Renal cortical epithelial cell (primary cell): ENCODE measurements around the gene CEP112. TPM values are rescaled to one million over a fixed set of nuclear protein-coding genes. Genes with fewer than 3 reads are reported as not detected.
"Not testable (repeated sequence)": the region's sequence is repeated elsewhere in the genome, so short reads cannot be mapped to it uniquely, and the experiment has no call there.

ENCODE experiments used
- DNase-seq: peaks from one replicate; pipeline ENCODE4 v3.0.0-alpha.2; 2011; ENCODE audit warnings: low read depth
- total RNA-seq: library from RNA; depleted of rRNA; stranded (reverse); fragments of >200 nt; gene quantifications from 2 replicates; pipeline ENCODE4 v1.2.3, GENCODE V29; 2014

Gene CEP112
- total RNA-seq, 1 donor from 2014 or later, result 27.0 TPM

DNA sequence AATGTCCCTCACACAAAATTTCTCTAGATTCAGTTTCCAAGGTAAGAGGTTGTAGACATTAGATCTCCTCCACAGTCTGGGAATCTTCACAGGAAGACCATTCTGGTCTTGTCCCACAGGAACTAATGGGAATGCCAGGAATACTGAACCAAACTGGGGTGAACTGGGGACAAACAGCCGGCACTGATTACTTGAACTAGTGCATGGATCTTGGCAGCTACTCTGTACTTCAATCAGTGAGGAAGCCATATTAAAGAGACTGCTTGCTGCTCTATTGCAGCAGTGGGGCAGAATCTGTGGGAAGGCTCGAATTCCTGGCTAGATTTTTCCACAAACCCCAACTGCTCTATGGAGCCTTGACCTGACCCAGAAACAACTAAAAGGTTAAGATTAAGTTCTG, 361.6 kb downstream of the CEP112 start:
- no peak for DNase-seq

DNA sequence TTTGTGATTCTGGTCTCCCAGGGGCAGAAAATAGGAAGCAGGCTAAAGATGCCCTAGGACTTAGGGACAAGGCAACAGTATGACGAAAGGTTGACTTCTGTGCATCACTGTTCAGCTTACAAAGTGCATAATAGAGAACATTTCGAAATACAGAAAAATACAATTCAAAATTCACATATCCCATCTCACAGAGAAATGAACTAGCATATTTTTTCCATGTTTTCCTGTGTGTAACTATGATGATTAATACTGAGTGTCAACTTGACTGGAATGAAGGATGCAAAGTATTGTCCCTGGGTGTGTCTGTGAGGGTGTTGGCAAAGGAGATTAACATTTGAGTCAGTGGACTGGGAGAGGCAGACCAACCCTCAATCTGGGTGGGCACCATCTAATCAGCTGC, 365.4 kb downstream of the CEP112 start:
- DNase-seq, result not testable (repeated sequence)

DNA sequence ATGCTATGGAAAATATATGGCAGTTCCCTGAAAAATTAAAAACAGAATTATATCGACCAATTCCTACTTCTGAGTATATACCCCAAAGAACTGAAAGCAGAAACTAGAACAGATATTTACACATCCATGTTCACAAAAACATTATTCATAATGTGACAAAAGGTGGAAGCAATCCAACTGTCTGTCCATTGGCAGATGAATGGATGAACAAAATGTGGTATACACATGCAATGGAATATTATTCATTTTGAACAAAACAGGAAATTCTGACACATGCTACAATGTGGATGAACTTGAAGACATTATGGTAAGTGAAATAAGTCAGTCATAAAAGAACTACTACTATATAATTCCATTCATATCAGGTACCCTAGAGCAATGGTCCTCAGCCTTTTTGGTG, 367.0 kb downstream of the CEP112 start:
- DNase-seq, result no peak

DNA sequence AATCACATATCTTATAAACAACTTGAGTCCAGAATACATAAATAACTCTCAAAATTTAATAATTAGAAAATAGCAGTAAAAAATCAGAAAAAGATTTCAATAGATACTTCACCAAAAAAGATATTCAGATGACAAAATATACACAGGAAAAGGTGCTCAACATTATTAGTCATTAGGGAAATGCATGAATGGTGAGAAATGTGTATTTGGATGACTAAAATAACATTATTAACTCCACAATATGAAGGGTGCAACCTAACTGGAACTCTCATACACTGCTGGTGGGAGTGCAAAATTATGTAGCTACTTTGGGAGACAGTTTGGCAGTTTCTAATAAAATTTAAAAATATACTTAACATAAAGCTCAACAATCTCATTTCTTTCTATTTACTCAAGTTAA, 368.2 kb downstream of the CEP112 start:
- no peak for DNase-seq

DNA sequence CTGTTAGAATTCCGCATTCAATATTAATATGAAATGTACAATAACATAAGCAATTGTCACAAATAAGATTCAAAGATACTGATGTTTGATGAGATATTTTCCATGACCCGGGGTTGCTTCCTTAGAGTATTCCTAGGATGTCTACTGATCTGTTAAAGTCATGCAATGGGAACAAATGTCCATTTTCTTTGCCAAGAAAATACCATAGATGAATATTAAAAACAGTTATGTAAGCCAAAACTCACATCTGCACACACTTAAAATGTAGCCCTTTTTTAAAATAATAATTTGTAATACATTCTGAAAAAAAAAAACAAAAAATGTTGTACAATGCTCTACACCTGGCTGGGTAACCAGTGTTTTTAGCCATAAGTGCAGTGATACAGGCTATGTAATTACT, 371.1 kb downstream of the CEP112 start:
- no peak for DNase-seq

DNA sequence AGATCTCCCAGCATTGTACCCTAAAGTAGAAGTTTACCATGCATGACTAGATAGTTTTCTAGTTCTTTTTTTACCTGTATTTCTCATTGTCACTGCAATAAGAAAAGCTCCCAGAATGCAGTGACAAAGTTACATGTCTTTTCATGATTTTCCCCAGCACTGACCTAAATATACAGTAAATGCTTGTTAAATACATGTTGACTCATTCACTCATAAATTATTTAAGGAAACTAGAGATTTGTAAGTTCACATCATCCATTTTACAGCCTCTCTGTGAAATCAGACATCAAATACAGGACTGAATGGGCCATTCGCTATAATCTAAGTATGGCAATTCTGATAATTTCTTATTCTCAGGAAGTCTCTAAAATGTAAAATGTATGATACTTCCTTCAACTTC, 371.6 kb downstream of the CEP112 start:
- no peak for DNase-seq

DNA sequence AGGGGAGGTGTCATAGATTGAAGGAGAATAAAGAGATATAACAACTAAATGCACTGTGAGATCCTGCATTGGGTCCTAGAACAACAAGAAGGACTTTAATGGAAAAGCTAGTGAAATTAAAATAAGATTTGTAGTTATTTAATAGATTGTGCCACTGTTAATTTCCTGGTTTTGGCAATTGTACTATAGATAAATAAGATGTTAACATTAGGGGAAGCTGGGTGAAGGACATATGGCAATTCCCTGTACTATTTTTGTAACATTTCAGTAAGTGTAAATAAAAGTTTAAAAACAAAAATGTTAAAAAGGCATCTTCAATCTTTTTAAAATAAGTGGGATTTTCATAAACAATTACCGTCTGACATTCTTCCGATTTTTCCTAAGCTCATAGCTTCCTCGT, 372.1 kb downstream of the CEP112 start:
- DNase-seq, result no peak

DNA sequence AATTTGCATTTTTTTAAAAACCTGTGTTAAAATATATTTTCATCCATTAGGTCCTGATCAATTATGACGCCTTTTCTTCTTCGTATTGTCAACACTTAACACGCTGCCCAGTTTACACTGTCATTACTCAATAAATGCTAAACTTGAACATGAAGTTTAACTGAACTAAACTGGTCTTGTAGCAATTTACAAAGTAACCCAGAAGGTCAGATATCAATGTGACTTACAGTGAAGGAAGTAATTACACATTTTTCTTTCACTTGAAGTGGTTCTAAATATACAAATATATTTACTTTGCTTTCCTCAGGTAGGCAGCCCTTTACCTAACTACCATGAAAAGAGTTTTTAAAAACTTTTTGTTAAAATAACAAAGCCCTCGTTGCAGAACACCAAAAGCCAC, 374.0 kb downstream of the CEP112 start:
- DNase-seq, result no peak

DNA sequence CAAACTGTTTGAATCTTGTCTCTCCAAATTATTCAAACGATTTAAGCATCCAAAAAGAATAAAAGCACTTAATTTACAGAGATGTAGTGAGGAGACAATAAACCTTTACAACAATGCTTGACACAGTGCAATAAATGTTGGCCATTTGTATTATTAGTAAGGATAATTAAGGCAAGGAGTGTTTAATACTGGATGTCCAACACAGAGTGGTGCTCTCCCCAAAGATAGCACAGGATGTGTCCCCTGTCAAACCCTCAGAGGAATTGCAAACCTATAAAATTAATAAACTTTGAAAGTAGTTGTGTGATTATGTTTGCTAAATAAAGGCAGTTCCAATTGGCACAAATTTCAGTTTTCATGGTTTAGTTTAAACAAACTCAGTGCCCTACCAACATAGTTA, 377.5 kb downstream of the CEP112 start:
- DNase-seq, result no peak

DNA sequence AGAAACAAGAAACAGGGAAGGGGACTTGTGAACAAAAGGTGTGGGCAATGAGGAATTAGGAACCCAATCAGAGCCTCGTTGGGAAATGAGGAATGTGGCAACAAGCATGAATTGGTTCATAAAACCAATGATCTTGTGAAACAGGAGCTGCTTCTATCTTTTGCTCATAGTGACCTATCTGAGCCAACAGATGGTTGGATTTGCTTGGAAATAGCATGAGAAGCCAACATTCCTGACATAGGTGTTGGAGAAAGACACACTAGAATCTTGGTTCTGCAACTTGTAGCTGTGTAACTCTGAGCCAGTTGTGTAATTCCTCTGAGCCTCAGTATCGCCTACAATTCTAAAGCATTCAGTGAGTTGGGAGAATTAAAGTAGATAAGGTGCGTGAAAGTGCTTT, 378.6 kb downstream of the CEP112 start:
- DNase-seq, result no peak

DNA sequence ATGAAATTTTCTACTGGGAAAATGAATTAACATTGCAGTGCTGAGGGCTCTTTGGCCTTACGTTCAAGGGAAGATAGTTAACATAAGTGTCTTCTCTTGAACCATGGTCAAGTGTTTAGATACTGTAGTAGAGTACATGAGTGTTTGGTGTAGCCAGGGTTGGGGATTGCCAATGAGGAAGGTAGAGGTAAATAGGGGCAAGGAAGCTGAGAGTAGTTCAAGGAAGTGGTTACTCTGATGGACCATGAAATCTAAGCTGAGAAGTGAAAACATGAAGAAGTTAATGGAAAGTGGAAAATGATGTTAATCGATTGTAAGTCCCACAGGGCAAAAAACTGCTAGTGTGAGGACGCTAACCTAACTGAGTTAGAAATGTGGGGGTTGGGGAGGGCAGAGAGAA, 380.9 kb downstream of the CEP112 start:
- DNase-seq, result no peak

DNA sequence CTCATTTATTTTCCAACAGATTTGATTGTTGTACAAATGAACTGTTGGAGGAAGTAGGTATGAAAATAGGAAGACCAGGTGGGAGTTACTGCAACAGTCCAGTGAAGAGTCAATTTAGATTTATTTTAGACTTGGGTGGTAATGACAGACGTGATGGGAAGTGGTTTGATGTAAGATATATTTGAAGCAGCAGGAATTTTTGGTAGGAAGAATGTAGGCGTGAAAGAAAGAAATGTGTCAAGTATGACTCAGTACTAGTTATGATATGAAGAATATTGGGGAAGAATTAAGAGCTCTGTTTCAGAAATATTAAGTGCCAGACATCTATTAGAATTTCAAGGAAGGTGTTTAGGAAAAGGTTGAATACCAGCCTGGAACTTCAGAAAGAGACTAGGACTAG, 382.6 kb downstream of the CEP112 start:
- DNase-seq, result no peak

DNA sequence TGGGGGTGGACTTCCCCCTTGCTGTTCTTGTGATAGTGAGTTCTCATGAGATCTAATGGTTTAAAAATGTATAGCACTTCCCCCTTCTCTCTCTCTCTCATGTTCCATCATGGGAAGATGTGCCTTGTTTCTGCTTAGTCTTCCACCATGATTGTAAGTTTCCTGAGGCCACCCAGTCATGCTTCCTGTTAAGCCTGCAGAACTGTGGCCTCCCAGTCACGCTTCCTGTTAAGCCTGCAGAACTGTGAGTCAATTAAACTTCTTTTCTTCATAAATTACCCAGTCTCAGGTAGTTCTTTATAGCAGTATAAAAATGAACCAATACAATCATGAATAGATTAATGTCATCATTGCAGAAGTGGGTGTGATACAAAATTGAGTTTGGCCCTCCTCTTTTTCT, 383.4 kb downstream of the CEP112 start:
- DNase-seq, result not testable (repeated sequence)

DNA sequence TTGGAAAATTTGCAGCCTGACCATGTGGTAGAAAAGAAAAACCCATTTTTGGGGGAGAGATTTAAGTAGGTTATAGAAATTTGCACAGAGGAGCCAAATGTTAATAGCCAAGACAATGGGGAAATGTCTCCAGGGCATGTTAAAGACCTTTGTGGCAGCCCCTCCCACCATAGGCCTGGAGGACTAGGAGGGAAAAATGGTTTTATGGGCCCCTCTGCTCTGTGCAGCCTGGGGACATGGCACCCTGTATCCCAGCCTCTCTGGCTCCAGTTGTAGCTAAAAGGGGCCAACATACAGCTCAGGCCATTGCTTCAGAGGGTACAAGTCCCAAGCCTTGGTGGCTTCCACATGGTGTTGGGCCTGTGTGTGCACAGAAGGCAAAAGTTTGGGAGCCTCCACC, 384.6 kb downstream of the CEP112 start:
- no peak for DNase-seq

DNA sequence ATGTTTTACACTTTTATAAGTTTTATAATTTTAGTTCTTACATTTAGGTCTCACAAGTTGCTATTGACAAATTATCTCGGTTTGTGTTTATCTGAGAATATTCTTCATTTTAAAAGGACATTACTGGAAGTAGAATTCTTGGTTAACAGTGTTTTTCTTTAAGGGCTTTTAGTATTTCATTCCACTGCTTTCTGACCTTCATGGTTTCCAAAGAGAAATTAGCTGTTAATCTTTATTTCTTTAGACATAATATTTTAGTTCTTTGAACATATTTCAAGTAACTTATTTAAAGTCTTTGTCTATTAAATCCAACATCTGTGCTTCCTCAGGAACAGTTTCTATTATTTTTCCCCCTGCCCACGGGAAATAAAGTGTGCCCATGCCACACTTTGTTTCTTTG, 390.4 kb downstream of the CEP112 start:
- DNase-seq, result no peak

DNA sequence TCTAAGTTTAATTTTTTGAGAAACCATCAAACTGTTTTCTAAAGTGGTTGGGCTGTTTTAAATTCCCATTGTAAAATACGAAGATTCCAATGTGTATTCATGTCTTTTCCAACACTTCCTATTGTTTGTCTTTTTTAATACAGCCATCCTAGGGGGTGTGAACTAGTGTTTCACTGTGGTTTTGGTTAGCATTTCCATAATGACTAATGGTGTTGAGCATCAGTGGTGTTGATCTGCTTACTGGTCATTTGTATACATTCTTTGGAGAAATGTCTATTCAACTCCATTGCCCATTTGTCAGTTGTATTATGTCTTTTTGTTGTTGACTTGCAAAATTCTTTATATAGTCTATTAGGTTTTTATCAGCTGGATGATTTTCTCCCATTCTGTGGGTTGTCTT, 391.3 kb downstream of the CEP112 start:
- DNase-seq, result no peak

DNA sequence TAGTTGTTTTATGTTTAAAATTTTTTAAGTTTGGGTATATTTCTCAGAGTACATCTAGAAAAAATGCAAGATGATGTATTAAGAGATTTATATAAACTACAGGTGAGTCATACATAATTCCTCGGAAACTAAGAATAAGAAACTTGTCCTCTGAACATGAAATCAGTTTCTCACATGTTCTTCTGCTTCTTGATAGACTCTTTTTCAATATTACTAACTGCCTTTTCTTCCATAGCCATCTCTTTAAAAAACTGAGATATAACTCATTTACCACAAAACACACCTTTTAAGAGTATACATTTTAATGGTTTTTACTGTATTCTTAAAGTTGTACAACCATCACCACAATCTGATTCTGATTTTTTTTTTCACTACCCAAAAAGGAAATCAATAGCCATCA, 392.1 kb downstream of the CEP112 start:
- DNase-seq, result no peak

DNA sequence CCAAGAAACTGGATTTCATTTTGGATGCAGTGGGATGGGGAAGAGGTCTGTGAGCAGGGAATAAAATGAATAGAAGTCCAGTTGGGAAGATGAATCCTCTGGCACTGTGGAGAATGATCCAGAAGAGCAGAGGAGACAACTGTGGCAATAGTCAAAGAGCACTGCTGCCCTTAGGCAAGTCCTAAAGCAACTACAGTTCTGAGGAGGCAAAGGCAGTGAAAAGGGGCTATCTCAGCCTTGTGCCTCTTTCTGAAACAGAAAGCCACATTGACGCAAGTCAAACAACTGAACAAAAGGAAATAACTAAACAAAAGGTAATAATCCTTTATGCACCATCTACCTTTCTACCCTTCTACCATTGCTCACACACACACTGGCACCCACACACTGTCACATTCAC, 392.5 kb downstream of the CEP112 start:
- DNase-seq, result no peak

DNA sequence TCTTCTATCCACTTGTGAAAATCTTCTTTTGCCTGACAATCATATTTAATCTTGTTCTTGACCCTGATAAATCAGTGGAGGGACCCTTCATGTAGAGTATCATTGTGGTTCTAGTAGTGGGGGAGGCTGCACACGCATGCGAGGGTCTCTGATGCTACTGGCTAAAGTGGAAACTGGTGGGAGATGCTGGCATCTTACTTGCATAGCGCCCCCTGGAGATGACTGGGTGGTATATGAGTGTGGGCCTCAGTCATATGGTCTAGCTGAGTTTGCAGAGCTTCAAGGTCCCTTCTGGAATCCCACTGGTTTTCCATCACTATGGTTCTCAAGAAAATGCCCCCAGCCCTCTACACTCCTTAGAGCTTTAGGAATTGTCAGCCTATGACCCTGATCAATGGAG, 394.1 kb downstream of the CEP112 start:
- no peak for DNase-seq

DNA sequence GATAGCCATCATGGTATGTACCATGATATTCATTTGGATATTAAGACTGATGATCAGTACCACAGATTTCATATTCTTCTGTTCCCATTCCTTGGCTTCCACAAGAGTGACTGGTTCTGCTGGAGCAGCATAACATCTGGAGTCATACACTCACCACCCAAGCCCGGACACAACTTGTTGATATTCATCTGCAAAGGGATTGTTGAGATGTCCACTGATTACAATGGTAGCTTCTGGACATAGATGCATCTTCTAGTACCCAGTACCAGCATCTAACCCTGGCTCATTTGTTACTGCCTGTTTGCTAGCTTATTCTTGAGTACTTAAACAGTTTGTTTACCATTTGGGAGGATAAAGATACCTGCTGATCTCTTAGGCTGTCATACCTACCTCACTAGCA, 394.8 kb downstream of the CEP112 start:
- no peak for DNase-seq

DNA sequence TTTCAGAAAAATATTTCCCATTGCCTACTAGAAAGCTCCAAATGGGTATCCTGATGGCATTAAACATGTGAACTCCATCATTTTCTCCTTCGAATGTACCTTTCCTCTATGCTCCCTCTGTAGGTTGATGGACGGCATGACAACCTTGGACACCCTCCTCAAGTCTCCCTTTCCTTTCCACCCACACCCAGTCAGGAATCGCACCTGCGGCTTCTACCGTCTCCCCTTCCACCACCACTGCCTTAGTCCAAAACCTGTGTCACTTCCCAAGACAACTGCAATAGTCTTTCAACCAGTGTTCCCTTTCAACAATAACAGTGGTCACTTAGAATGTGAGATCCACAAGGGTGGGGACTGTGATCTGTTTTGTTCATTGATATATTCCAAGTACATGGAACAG, 397.4 kb downstream of the CEP112 start:
- peak; percentile 52 for DNase-seq

DNA sequence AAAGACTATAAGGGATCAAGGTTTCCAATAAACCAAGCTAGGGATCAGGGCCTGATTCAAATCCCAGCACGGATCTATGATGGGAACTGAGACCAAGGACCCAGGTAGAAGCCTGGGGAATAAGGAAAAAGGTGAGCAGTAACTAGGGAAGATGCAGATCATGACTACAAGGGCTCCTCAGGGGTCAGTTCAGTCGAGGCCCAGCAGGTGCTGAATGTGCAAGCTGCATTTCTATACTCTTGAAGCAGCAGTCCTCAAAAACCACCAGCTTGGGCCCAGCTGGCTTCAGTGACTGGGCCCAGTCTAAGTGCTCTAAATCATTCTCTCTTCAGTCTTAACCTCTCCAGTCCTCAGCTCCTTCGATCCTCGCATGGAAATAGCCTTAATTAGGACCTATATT, 401.7 kb downstream of the CEP112 start:
- DNase-seq, result no peak

DNA sequence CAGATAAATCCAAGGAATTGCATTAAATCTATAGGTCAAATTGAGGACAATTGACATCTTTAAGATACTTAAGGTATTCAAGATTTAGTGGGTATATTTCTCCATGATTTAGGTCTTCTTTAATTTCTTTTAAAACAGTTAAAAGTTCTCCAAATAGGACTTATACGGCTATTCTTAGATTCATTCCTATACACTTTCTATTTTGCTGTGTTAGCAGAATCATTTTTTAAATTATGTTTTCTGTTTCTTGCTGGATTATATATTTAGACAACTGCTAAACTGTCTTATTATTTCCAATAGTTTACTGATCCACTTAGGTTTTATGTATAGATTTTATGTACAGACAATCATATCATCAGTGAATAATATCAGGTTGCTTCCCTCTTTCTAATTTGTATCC, 404.4 kb downstream of the CEP112 start:
- no peak for DNase-seq

DNA sequence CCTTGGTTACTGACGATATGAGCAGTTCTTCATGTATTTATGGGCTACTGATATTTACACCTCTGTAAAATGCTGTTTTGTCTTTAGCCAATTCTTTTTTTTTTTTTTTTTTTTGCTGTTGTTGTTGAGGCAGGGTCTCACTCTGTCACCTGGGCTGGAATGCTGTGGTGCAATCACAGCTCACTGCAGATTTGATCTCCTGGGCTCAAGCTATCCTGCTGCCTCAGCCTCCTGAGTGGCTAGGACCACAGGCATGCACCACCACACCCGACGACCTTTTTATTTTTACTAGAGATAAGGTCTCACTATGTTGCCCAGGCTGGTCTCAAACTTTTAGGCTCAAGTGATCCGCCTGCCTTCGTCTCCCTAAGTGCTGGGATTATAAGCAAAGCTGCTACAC, 405.5 kb downstream of the CEP112 start:
- DNase-seq, result no peak

DNA sequence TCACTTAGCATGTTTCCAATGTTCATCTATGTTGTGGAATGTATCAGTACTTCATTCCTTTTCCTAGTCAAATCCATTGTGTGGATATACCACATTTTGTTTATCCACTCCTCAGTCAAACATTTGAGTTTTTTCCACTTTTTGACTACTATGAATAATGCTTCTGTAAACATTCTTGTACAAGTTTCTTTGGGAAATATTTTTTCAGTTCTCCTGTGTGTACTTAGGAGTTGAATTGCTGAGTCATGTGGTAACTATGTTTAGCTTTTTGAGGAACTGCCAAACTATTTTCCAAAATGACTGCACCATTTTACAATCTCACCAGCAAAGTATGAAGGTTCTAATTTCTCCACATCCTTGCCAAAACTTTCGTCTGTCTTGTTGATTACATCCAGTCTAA, 406.8 kb downstream of the CEP112 start:
- DNase-seq, result peak; percentile 98
